ENCODE measurements around the gene SUOX.
A peak's percentile ranks its signal among the peaks of the same experiment; 100 is the strongest.
"Not testable (repeated sequence)": the region's sequence is repeated elsewhere in the genome, so short reads cannot be mapped to it uniquely, and the experiment has no call there.

The SUOX gene

DNA sequence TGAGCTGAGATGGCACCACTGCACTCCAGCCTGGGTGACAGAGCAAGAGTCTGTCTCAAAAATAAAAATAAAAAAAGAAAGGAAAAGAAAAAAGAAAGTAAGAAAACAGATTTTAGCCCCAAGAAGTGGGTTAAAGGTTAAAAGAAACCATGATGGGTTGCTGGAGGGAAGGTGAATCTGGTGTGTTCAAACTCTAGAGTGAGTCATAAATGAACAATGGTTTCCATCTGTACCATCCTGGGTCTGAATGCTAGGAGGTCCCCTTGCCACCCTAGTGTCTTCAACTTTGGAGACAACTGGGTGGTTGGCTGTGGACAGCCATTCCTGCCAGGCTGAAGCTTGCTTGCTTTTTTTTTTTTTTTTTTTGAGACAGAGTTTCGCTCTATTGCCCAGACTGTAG lies 43.1 kb downstream of the SUOX start:
- WGBS (ENCODE audit: insufficient coverage, insufficient read length): no CpG with 5 or more reads among the region's 1 CpG
- H3K27me3 ChIP-seq (ENCODE audit: control insufficient read depth, insufficient read depth, low read length): no peaks in the 10 kb centered on the region
- no peaks in the 10 kb centered on the region; the same call in none of the 2 replicates for H3K4me1 ChIP-seq (ENCODE audit: control insufficient read depth, insufficient read depth, low read length)
- DNase-seq (ENCODE audit: low read depth, low spot score): no peak
- H3K4me3 ChIP-seq (ENCODE audit: low read length): no peak overlapping the region
- H3K36me3 ChIP-seq (ENCODE audit: control insufficient read depth, insufficient read depth, low read length): peaks cover 12% of the 10 kb centered on the region
- no peaks in the 10 kb centered on the region for H3K9me3 ChIP-seq (ENCODE audit: control insufficient read depth, insufficient read depth, low read length)
- no peak overlapping the region for H3K27ac ChIP-seq (ENCODE audit: low read length)

DNA sequence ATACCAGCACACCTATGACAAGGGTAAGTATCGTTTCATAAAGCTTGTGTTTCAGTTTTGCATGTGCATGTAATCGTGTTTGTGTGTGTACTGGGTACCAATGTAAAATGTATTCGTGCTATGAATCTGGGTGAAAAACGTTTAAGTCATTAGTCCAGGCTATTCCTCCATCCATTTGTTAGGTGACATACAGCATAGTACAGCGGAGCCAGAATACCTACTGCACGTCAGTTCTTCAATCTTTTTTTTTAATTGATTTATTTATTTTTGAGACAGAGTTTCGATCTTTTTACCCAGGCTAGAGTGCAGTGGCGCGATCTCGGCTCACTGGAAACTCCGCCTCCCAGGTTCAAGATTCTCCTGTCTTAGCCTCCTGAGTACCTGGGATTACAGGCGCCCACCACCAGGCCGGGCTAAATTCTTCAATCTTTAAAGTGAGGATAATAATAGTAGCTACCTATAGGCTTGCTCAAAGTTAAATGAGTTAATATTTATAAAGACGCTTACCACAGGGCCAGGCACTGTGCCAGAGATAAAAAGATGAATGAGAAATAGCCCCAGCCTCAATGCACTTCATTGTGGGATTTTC lies 44.0 kb downstream of the SUOX start:
- Histone ChIP-seq H3K36me3 (ENCODE audit: control insufficient read depth, insufficient read depth, low read length) (peaks cover 10% of the 10 kb centered on the region; the same call in 1 of the 2 replicates), H3K27ac (ENCODE audit: low read length) (no peak overlapping the region), H3K9me3 (ENCODE audit: control insufficient read depth, insufficient read depth, low read length) (no peaks in the 10 kb centered on the region), H3K4me3 (ENCODE audit: low read length) (peak overlapping the region; percentile 14; the same call in 1 of the 2 replicates), H3K4me1 (ENCODE audit: control insufficient read depth, insufficient read depth, low read length) (no peaks in the 10 kb centered on the region; the same call in 1 of the 2 replicates), H3K27me3 (ENCODE audit: control insufficient read depth, insufficient read depth, low read length) (no peaks in the 10 kb centered on the region)
- no peak for DNase-seq (ENCODE audit: low read depth, low spot score)
- WGBS (ENCODE audit: insufficient coverage, insufficient read length): no CpG with 5 or more reads among the region's 14 CpGs

DNA sequence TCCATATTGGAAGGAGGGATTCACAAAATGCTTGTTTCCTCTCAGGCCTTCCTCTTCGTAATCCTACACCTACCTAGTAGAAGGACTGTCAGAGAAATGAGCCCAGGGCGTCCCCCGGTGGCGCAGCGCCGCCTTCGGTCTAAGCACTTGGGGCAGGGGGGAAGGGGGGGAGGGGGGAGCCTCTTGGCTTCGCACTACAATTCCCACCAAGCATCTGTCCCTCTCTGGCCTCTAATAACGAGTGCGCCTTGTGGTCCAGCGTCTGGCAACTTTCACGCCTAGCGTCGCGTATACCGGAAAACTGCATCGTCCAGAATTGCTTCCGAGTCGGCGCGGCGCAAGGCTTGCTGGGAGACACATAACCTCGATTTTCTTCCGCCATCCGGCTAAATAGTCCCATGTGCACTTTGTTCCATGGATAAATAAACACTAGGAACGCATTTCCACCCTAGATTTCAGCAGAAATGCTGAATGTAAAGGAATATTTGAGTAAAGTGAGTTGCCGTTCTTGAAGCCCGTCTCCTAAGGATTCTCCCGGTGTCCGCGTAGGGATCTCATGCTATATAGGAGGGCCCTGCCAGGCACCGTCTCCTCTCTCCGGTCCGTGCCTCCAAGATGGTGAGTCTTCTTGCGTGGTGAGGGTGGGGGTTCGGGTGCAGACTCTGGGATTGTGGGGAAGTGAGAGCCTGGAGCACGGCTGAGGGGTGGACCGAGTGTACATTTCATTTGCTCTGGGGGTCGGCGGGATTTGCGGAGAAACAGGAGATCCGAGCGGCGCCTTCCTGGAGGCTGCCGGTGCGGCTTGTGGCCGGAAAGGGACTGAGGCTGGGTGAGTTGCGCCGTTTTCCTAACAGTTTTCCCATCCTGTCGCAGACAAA lies 44.7 kb downstream of the SUOX start, which contains the start of gene RPS26:
RPS26 (plus strand) TSS at position 367 of the 878 bp plus-strand sequence; CDS start at position 616, 249 bp downstream.
- DNase-seq (ENCODE audit: low read depth, low spot score): peak; percentile 99
- no peaks in the 10 kb centered on the region; the same call in 1 of the 2 replicates for H3K4me1 ChIP-seq (ENCODE audit: control insufficient read depth, insufficient read depth, low read length)
- H3K9me3 ChIP-seq (ENCODE audit: control insufficient read depth, insufficient read depth, low read length): no peaks in the 10 kb centered on the region
- no CpG with 5 or more reads among the region's 50 CpGs for WGBS (ENCODE audit: insufficient coverage, insufficient read length)
- H3K27ac ChIP-seq (ENCODE audit: low read length): no peak within 1 kb of the TSS
- H3K4me3 ChIP-seq (ENCODE audit: low read length): peak within 1 kb of the TSS; percentile 90
- no peaks in the 10 kb centered on the region for H3K27me3 ChIP-seq (ENCODE audit: control insufficient read depth, insufficient read depth, low read length)
- peaks cover 10% of the 10 kb centered on the region; the same call in 1 of the 2 replicates for H3K36me3 ChIP-seq (ENCODE audit: control insufficient read depth, insufficient read depth, low read length)

DNA sequence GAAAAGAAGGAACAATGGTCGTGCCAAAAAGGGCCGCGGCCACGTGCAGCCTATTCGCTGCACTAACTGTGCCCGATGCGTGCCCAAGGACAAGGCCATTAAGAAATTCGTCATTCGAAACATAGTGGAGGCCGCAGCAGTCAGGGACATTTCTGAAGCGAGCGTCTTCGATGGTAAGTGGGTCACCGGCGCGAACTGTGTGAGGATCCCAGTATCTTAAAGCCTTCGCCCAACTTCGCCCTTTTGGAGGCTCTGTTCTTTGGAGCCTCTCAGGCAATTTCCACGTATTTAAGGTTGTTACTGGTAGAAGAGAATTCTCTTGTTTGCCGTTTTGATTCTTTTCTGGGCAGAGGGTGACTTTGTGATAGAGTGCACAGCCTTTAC lies 45.3 kb downstream of the SUOX start:
- H3K27ac ChIP-seq (ENCODE audit: low read length); DNase-seq (ENCODE audit: low read depth, low spot score); H3K9me3 ChIP-seq (ENCODE audit: control insufficient read depth, insufficient read depth, low read length); H3K4me1 ChIP-seq (ENCODE audit: control insufficient read depth, insufficient read depth, low read length); H3K27me3 ChIP-seq (ENCODE audit: control insufficient read depth, insufficient read depth, low read length): not testable (repeated sequence)
- Histone ChIP-seq H3K4me3 (ENCODE audit: low read length) (peak overlapping the region; percentile 90), H3K36me3 (ENCODE audit: control insufficient read depth, insufficient read depth, low read length) (peaks cover 10% of the 10 kb centered on the region; the same call in 1 of the 2 replicates)
- WGBS (ENCODE audit: insufficient coverage, insufficient read length): no CpG with 5 or more reads among the region's 20 CpGs

DNA sequence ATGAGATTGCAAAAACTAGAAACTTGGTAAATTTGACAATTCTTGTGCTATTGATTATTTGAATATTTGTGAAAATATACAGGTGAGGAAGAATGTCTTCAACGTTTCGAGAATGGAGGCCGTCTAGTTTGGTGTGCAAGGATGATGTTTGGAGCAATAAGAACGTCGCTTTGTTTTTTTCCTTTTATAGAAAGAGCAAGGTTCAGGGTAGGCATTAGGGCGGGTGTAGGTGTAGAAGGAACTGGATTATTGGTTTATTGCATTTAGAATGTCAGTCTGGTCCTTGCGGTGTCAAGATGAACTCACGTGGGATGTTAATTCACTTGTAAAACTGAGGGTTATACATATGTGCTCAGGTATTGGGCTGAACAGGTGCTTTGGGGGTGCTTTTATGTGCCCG lies 45.8 kb downstream of the SUOX start:
- peaks cover 10% of the 10 kb centered on the region; the same call in 1 of the 2 replicates for H3K36me3 ChIP-seq (ENCODE audit: control insufficient read depth, insufficient read depth, low read length)
- H3K9me3 ChIP-seq (ENCODE audit: control insufficient read depth, insufficient read depth, low read length): no peaks in the 10 kb centered on the region
- peak overlapping the region; percentile 90; the same call in 1 of the 2 replicates for H3K4me3 ChIP-seq (ENCODE audit: low read length)
- WGBS (ENCODE audit: insufficient coverage, insufficient read length): 100% methylated on average over 2 of the region's 9 CpGs
- no peak overlapping the region for H3K27ac ChIP-seq (ENCODE audit: low read length)
- DNase-seq (ENCODE audit: low read depth, low spot score): no peak
- H3K4me1 ChIP-seq (ENCODE audit: control insufficient read depth, insufficient read depth, low read length): no peaks in the 10 kb centered on the region; the same call in 1 of the 2 replicates
- H3K27me3 ChIP-seq (ENCODE audit: control insufficient read depth, insufficient read depth, low read length): no peaks in the 10 kb centered on the region

DNA sequence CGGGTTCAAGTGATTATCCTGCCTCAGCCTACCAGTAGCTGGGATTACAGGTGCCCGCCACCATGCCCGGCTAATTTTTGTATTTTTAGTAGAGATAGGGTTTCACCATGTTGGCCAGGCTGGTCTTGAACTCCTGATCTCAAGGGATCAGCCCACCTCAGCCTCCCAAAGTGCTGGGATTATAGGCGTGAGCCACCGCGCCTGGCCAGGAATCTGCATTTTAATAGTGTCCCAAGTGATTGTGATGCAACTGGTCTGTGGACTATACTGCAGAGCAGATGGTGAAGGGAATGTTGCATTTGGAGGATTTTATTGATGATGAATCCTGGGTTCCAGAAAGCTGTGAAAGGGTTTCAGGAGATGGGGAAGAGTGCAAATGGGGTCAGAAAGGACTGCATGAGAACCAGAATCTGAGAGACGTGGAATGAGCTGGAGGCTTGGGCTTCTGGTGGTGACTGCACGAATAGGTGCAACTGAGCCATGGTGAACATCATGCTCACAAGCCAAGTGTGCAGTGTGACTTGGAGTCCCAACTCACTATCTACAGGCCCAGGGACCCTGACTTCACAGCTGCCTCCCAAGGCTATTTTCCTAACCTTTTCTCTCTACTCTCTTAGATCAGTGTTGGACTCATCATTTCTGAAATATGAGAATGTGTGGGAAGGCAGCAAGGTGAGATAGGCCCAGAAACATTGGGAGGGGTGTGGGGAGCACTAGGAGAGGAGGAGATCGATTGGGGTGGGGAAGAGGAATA lies 49.1 kb downstream of the SUOX start:
- H3K4me1 ChIP-seq (ENCODE audit: control insufficient read depth, insufficient read depth, low read length): no peaks in the 10 kb centered on the region; the same call in 1 of the 2 replicates
- H3K27ac ChIP-seq (ENCODE audit: low read length): no peak overlapping the region
- H3K9me3 ChIP-seq (ENCODE audit: control insufficient read depth, insufficient read depth, low read length): no peaks in the 10 kb centered on the region
- H3K36me3 ChIP-seq (ENCODE audit: control insufficient read depth, insufficient read depth, low read length): peaks cover 10% of the 10 kb centered on the region; the same call in 1 of the 2 replicates
- no CpG with 5 or more reads among the region's 9 CpGs for WGBS (ENCODE audit: insufficient coverage, insufficient read length)
- H3K4me3 ChIP-seq (ENCODE audit: low read length): no peak overlapping the region
- DNase-seq (ENCODE audit: low read depth, low spot score): no peak
- H3K27me3 ChIP-seq (ENCODE audit: control insufficient read depth, insufficient read depth, low read length): no peaks in the 10 kb centered on the region

DNA sequence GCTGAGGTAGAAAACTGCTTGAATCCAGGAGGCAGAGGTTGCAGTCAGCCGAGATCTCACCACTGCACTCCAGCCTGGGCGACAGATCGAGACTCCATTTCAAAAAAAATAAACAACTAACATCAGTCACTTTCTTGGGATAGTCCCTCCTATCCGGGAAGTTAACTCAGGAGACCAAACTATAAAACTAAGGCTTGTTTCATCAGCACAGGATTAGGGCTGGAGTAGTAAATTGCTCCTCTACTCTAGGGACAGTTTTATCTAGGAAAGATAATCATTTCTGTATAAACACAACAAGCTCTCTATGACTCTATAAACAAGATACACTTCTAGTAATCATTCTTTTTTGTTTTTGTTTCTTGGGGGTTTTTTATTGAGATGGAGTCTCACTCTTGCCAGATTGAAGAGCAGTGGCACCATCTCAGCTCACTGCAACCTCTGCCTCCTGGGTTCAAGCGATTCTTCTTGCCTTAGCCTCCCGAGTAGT lies 56.4 kb downstream of the SUOX start:
- Histone ChIP-seq H3K27me3 (ENCODE audit: control insufficient read depth, insufficient read depth, low read length) (no peaks in the 10 kb centered on the region), H3K36me3 (ENCODE audit: control insufficient read depth, insufficient read depth, low read length) (no peaks in the 10 kb centered on the region), H3K4me3 (ENCODE audit: low read length) (no peak overlapping the region), H3K9me3 (ENCODE audit: control insufficient read depth, insufficient read depth, low read length) (no peaks in the 10 kb centered on the region), H3K27ac (ENCODE audit: low read length) (no peak overlapping the region), H3K4me1 (ENCODE audit: control insufficient read depth, insufficient read depth, low read length) (no peaks in the 10 kb centered on the region)
- no peak for DNase-seq (ENCODE audit: low read depth, low spot score)
- no CpG with 5 or more reads among the region's 6 CpGs for WGBS (ENCODE audit: insufficient coverage, insufficient read length)
